HPDE6-E6E7 (cell line): ENCODE measurements around the gene FNDC5.

Experiments used
- DNase-seq: peaks from one replicate; pipeline ENCODE4 v3.0.0; 2011; ENCODE audit warnings: missing footprints; ENCODE audit errors: extremely low spot score

FNDC5 gene

GRCh38 chr1:32816676-32817158 lies 54.0 kb downstream of the FNDC5 start:
- peak; percentile 66 for DNase-seq

GRCh38 chr1:32813941-32814739 lies 56.6 kb downstream of the FNDC5 start:
- no peak for DNase-seq
